Measurements from ENCODE around the gene UBE2D2. TPM values are rescaled to one million over a fixed set of nuclear protein-coding genes. Genes with fewer than 3 reads are reported as not detected.

The UBE2D2 gene
- total RNA-seq, 1 donor from 2014 or later: 127 TPM

- Mint-ChIP-seq H3K4me1 (ENCODE audit: unreplicated experiment) (peaks cover 84% of the 10 kb centered on the region), H3K27me3 (ENCODE audit: unreplicated experiment) (no peaks in the 10 kb centered on the region), H3K36me3 (ENCODE audit: unreplicated experiment) (no peaks in the 10 kb centered on the region), H3K27ac (ENCODE audit: unreplicated experiment) (peak overlapping the region; percentile 81), H3K4me3 (ENCODE audit: unreplicated experiment) (no peak overlapping the region), H3K9me3 (ENCODE audit: unreplicated experiment) (no peaks in the 10 kb centered on the region)
- TF ChIP-seq CTCF (IDR thresholded peaks at IDR 0.05): no peak
- no peak for DNase-seq (ENCODE audit: extremely low spot score, unreplicated experiment)
Measured at GRCh38 chr5:139664727-139665351, 103.7 kb downstream of the UBE2D2 start.

- no peak for DNase-seq (ENCODE audit: extremely low spot score, unreplicated experiment)
- Mint-ChIP-seq H3K9me3 (ENCODE audit: unreplicated experiment) (no peaks in the 10 kb centered on the region), H3K36me3 (ENCODE audit: unreplicated experiment) (no peaks in the 10 kb centered on the region), H3K4me1 (ENCODE audit: unreplicated experiment) (peaks cover 84% of the 10 kb centered on the region), H3K27me3 (ENCODE audit: unreplicated experiment) (no peaks in the 10 kb centered on the region), H3K27ac (ENCODE audit: unreplicated experiment) (peak overlapping the region; percentile 81), H3K4me3 (ENCODE audit: unreplicated experiment) (no peak overlapping the region)
- no peak for TF ChIP-seq CTCF (IDR thresholded peaks at IDR 0.05)
Measured at GRCh38 chr5:139665626-139666025, 104.5 kb downstream of the UBE2D2 start.

- Mint-ChIP-seq H3K4me3 (ENCODE audit: unreplicated experiment) (no peak overlapping the region), H3K27ac (ENCODE audit: unreplicated experiment) (peak overlapping the region; percentile 81), H3K36me3 (ENCODE audit: unreplicated experiment) (no peaks in the 10 kb centered on the region), H3K27me3 (ENCODE audit: unreplicated experiment) (no peaks in the 10 kb centered on the region), H3K9me3 (ENCODE audit: unreplicated experiment) (no peaks in the 10 kb centered on the region), H3K4me1 (ENCODE audit: unreplicated experiment) (peaks cover 88% of the 10 kb centered on the region)
- DNase-seq (ENCODE audit: extremely low spot score, unreplicated experiment): no peak
- no peak for TF ChIP-seq CTCF (IDR thresholded peaks at IDR 0.05)
Measured at GRCh38 chr5:139666551-139666950, 105.4 kb downstream of the UBE2D2 start.

- no peak for DNase-seq (ENCODE audit: extremely low spot score, unreplicated experiment)
- peak overlapping the region; percentile 55 for H3K4me3 Mint-ChIP-seq (ENCODE audit: unreplicated experiment)
- H3K4me1 Mint-ChIP-seq (ENCODE audit: unreplicated experiment): peaks cover 88% of the 10 kb centered on the region
- H3K27ac Mint-ChIP-seq (ENCODE audit: unreplicated experiment): peak overlapping the region; percentile 81
- no peak for TF ChIP-seq CTCF (IDR thresholded peaks at IDR 0.05)
- no peaks in the 10 kb centered on the region for H3K27me3 Mint-ChIP-seq (ENCODE audit: unreplicated experiment)
- H3K9me3 Mint-ChIP-seq (ENCODE audit: unreplicated experiment): no peaks in the 10 kb centered on the region
- H3K36me3 Mint-ChIP-seq (ENCODE audit: unreplicated experiment): no peaks in the 10 kb centered on the region
Measured at GRCh38 chr5:139667001-139667729, 106.0 kb downstream of the UBE2D2 start.

- H3K4me3 Mint-ChIP-seq (ENCODE audit: unreplicated experiment): peak overlapping the region; percentile 55
Measured at GRCh38 chr5:139667730-139668063, 106.6 kb downstream of the UBE2D2 start.

More at GRCh38 chr5:139667730-139668063, 106.6 kb downstream of the UBE2D2 start:
- Mint-ChIP-seq H3K36me3 (ENCODE audit: unreplicated experiment) (peaks cover 3% of the 10 kb centered on the region), H3K27me3 (ENCODE audit: unreplicated experiment) (no peaks in the 10 kb centered on the region), H3K4me1 (ENCODE audit: unreplicated experiment) (peaks cover 88% of the 10 kb centered on the region), H3K9me3 (ENCODE audit: unreplicated experiment) (no peaks in the 10 kb centered on the region), H3K27ac (ENCODE audit: unreplicated experiment) (peak overlapping the region; percentile 81)
- no peak for DNase-seq (ENCODE audit: extremely low spot score, unreplicated experiment)
- no peak for TF ChIP-seq CTCF (IDR thresholded peaks at IDR 0.05)
